HG03060 (cell line): ENCODE results near the gene RASSF1.
"Not testable (repeated sequence)": the region's sequence is repeated elsewhere in the genome, so short reads cannot be mapped to it uniquely, and the experiment has no call there.

ENCODE experiments used
- ATAC-seq: cut with Tn5 transposase; IDR thresholded peaks from one replicate; pipeline ENCODE4 v1.9.1; 2021; ENCODE audit warnings: low read depth, moderate number of reproducible peaks; ENCODE audit not compliant: unreplicated experiment

RASSF1 gene

GRCh38 chr3:50325497-50326181 is 15.0 kb downstream of the RASSF1 start:
- no peak for ATAC-seq

- ATAC-seq, result no peak
These were observed 15.5 kb downstream of the RASSF1 start for GRCh38 chr3:50325113-50325480.

- no peak for ATAC-seq
These were observed 16.1 kb downstream of the RASSF1 start for GRCh38 chr3:50324351-50325112.

- no peak for ATAC-seq
These were observed 16.9 kb downstream of the RASSF1 start for GRCh38 chr3:50323614-50324199.

- no peak for ATAC-seq
These were observed 17.5 kb downstream of the RASSF1 start for GRCh38 chr3:50323092-50323600.

GRCh38 chr3:50322386-50323091 is 18.1 kb downstream of the RASSF1 start, which contains the start of gene HYAL2:
HYAL2 (minus strand) TSS chr3:50322745; CDS start chr3:50320489, 2,256 bp downstream.
- ATAC-seq, result no peak

GRCh38 chr3:50322115-50322385 is 18.6 kb downstream of the RASSF1 start:
- ATAC-seq, result no peak

- ATAC-seq, result peak; percentile 59
These were observed 19.1 kb downstream of the RASSF1 start for GRCh38 chr3:50321336-50322114.

- peak; percentile 19 for ATAC-seq
These were observed 19.7 kb downstream of the RASSF1 start for GRCh38 chr3:50320853-50321335.

- ATAC-seq, result no peak
These were observed 20.6 kb downstream of the RASSF1 start for GRCh38 chr3:50319894-50320625.

- ATAC-seq, result no peak
These were observed 21.3 kb downstream of the RASSF1 start for GRCh38 chr3:50319181-50319893.

- no peak for ATAC-seq
These were observed 22.0 kb downstream of the RASSF1 start for GRCh38 chr3:50318615-50319014.

- no peak for ATAC-seq
These were observed 22.5 kb downstream of the RASSF1 start for GRCh38 chr3:50318163-50318562.

- no peak for ATAC-seq
These were observed 23.3 kb downstream of the RASSF1 start for GRCh38 chr3:50317300-50317699.

- ATAC-seq, result no peak
These were observed 23.9 kb downstream of the RASSF1 start for GRCh38 chr3:50316657-50317242.

GRCh38 chr3:50314816-50315215 is 25.8 kb downstream of the RASSF1 start:
- ATAC-seq, result no peak

- no peak for ATAC-seq
These were observed 26.3 kb downstream of the RASSF1 start for GRCh38 chr3:50314342-50314741.

- not testable (repeated sequence) for ATAC-seq
These were observed 28.6 kb downstream of the RASSF1 start for GRCh38 chr3:50312041-50312440.
